Fibroblast of lung (primary cell): Measurements from ENCODE around the gene RCL1.

ENCODE experiments used
- CTCF ChIP-seq, 2 donors: IDR thresholded peaks in 1 of 2; conservative IDR thresholded peaks in 1 of 2; 1 replicate in 1 of 2; 2 replicates in 1 of 2; pipeline ENCODE4 v1.5.1; 2011 to 2012; ENCODE audit warnings: low read length in 2 of 2, control low read depth in 1 of 2, inconsistent platforms in 1 of 2, low read depth in 1 of 2, mild to moderate bottlenecking in 1 of 2
- EZH2 ChIP-seq: IDR thresholded peaks from 2 replicates; pipeline ENCODE4 v1.5.1; 2012; ENCODE audit warnings: low read length, control low read depth, mild to moderate bottlenecking; ENCODE audit errors: missing control alignments

- no peak for TF ChIP-seq CTCF (conservative IDR thresholded peaks at IDR 0.05 in 1 of 2, IDR thresholded peaks at IDR 0.05 in 1 of 2; ENCODE audit: low read depth in 1 of 2, low read length in 2 of 2)
- TF ChIP-seq EZH2 = no peak
Measured at GRCh38 chr9:4748612-4749011, 44.1 kb upstream of the RCL1 start.
